ENCODE measurements around the gene LENEP. TPM values are rescaled to one million over a fixed set of nuclear protein-coding genes. Genes with fewer than 3 reads are reported as not detected.

LENEP gene
- polyA plus RNA-seq, 6 donors from 2014 or later, result not detected

DNA sequence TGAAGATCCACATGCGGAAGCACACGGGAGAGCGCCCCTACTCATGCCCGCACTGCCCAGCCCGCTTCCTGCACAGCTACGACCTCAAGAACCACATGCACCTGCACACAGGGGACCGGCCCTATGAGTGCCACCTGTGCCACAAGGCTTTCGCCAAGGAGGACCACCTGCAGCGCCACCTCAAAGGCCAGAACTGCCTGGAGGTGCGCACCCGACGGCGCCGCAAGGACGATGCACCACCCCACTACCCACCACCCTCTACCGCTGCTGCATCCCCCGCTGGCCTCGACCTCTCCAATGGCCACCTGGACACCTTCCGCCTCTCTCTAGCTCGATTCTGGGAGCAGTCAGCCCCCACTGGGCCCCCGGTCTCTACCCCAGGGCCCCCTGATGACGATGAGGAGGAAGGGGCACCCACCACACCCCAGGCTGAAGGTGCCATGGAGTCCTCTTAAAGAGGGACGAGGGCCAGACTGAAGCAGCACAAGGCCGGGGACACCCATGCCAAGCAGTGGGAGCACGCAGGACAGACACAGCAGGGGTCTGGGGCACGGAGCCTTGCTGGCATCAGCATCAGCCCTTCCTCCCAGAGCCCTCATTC is 22.9 kb downstream of the LENEP start:
- Mint-ChIP-seq H3K4me3 (peak overlapping the region; percentile 58 to 87 (median 80)), H3K36me3 (no peaks in the 10 kb centered on the region), H3K27me3 (no peaks in the 10 kb centered on the region), H3K27ac (peak overlapping the region; percentile 87 to 96 (median 92)), H3K4me1 (peaks cover 61 to 74% (median 72%) of the 10 kb centered on the region in 3 donors), H3K9me3 (no peaks in the 10 kb centered on the region)
- peak; percentile 35 to 52 for ATAC-seq (ENCODE audit: low read depth in 2 of 2)
- peak; percentile 74 for DNase-seq

DNA sequence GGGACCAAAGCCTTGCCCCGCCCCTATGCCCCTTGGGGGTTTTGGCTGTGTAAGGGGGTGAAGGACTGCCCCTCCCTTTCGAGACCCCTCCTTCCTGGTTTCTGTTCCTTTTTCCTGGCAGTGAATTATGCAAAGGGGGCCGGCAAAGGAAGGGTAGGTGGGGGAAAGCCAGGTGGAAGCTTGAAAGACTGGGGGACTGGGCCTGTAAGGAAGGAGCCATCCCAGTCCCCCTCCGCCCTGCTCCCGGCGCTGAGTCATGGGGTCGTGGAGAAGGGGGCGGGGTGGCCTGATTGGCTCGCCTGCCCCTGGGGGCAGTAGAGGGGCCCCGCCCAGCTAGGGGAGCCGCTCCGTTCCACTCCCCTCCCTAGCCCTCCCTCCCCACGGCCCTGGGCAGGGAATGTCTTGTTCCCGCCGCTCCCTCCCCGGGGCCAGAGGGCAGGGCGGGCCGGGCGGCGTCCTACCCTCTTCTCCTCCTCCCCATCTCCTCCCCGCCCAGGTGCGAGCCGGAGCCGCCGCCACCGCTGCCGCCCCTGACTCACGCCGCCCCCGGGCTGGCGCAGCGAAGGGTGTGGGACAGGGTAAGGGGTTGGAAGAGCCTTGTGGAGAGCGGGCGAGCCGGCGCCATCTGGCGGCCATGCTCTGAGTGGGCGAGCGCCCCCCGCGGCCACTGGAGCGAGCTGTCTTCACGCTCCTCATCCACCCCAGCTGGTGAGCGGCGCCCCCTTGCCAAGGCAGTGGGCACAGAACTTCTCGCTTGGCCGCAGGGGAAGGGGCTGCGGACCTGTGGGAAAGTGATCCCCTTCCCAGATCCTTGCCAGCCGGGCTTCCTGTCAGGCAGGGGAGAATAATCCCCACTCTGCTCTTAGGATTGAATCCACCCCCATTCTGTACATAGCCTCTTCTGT is 23.9 kb downstream of the LENEP start:
- Mint-ChIP-seq H3K4me3 (peak overlapping the region; percentile 79 to 90 (median 86)), H3K4me1 (peaks cover 62 to 71% (median 67%) of the 10 kb centered on the region in 3 donors), H3K27me3 (no peaks in the 10 kb centered on the region), H3K9me3 (no peaks in the 10 kb centered on the region), H3K27ac (peak overlapping the region; percentile 88 to 96 (median 92)), H3K36me3 (no peaks in the 10 kb centered on the region)
- DNase-seq, result peak; percentile 86
- ATAC-seq (ENCODE audit: low read depth in 2 of 2), result peak; percentile 81

GRCh38 chr1:155017946-155018316 is 24.5 kb downstream of the LENEP start:
- Mint-ChIP-seq H3K4me1 (peaks cover 56 to 65% (median 60%) of the 10 kb centered on the region in 3 donors), H3K9me3 (no peaks in the 10 kb centered on the region), H3K27ac (peak overlapping the region; percentile 88 to 96 (median 90)), H3K4me3 (peak overlapping the region; percentile 79 to 90 (median 86)), H3K36me3 (no peaks in the 10 kb centered on the region), H3K27me3 (no peaks in the 10 kb centered on the region)
- DNase-seq (no peak), ATAC-seq (ENCODE audit: low read depth in 2 of 2) (peak; percentile 2 to 5)

DNA sequence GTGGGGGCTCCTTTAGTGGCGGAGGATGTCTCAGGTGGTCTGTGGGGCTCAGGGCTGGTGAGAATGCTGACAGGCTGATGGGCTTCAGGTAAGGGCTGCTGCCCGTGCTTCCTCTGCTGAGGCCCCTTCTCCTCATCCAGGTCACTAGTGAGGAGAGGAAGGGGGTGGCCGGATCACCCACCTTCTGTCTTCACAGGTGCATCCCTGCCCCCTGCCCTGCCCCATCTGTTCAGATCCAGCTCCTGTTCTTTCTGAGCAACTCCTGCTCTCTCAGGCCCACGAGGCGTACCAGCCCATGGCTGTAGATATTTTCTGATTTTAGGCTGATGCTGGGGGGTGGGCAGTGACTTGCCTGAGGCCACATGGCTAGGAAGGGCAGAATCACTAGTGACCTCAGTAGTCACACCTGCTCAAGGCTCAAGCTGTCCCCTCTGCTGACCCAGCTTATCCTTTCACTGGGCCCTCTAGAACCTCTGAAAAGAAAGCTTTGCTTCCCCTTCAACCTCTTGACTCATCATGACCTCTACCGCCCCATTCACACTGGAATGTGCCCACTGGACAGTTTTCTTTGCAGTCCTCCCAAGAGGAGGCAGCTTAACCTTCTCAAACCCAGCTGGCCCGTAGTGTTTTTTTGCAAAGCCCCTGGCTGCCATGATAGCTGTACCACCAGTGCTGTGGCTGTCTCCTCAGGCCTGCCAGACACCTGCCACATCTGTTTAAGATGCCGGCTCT is 25.4 kb downstream of the LENEP start:
- Mint-ChIP-seq H3K36me3 (no peaks in the 10 kb centered on the region), H3K9me3 (no peaks in the 10 kb centered on the region), H3K4me3 (peak overlapping the region in 7 of 8 donors; percentile 13 to 84 (median 62)), H3K27ac (peak overlapping the region in 5 of 6 donors; percentile 40 to 96 (median 89)), H3K27me3 (no peaks in the 10 kb centered on the region), H3K4me1 (peaks cover 47 to 57% (median 52%) of the 10 kb centered on the region in 3 donors)
- no peak for DNase-seq
- no peak for ATAC-seq (ENCODE audit: low read depth in 2 of 2)

DNA sequence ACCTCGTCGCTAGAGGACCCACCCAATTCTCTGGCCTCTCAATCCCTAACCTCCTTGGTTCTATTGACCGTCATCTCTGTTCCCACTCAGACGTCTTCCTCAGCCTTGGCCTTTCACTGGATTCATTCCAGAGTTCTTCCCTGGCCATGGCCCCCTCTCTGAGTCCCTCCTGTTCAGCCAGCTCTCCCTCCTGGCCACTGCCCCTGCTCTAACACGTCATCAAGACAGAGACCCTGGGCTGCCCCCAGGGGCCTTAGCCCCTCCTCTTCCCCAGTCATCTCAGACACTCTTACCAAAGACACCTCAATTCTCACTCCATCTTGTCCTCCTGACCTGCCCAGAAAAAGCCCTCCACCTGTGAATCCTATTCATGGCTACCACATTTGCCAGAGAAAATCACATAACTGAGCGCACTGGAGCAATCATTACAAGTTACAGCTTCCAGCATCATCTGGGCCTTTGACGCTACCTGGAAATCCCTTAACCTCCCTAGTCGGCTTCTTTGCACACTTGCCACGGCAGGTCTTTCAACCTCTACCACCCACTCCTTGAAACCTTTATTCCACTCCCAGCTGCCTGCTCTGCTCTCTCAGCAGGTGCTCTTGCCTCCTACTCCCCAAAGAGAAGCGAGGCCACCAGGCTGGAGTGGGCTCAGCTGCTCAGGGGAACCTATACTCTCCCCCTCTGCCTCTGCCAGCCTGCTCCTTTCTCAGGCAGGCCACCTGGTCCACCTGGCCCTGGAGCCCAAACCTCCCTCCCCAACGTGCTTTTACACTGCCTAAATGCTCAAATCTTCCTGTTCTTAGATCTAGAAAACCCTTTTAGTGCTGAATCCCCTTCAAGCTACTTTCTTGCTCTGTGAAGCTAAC is 26.2 kb downstream of the LENEP start:
- Mint-ChIP-seq H3K4me1 (peaks cover 41 to 54% (median 43%) of the 10 kb centered on the region in 3 donors), H3K27ac (peak overlapping the region in 4 of 6 donors; percentile 40 to 89 (median 62)), H3K4me3 (peak overlapping the region in 6 of 8 donors; percentile 13 to 70 (median 58)), H3K27me3 (no peaks in the 10 kb centered on the region), H3K9me3 (no peaks in the 10 kb centered on the region), H3K36me3 (no peaks in the 10 kb centered on the region)
- no peak for DNase-seq
- no peak for ATAC-seq (ENCODE audit: low read depth in 2 of 2)

DNA sequence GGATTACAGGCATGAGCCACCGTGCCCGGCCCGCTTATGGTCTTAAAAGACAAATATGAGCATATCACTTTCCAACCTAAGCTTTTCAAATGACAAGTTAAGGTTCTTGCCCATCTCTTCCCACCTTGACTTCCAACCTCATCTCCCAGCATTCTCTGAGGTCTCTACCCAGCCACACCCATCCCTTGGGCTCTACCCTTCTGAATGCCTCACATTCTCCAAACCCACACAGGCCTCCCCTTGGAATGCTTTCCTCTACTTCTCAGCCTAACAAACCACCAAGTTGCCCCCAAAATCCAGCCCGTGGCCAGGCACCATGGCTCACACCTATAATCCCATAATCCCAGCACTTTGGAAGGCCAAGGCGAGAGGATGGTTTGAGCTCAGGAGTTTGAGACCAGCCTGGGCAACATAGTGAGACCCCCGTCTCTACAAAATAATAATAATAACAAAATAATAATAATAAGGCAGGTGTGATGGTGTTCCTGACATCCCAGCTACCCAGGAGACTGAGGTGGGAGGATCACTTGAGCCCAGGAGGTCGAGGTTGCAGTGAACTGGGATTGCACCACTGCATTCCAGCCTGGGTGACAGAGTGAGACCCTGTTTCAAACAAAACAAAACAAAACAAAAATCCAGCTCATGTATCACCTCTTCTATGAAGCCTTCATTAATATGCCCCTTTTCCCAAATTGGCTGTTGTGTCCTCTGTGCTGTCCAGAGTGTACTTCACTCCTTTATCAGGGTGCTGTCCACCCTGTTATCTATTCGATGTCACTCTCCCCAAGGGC is 28.9 kb downstream of the LENEP start:
- Mint-ChIP-seq H3K27me3 (no peaks in the 10 kb centered on the region), H3K36me3 (no peaks in the 10 kb centered on the region), H3K27ac (peak overlapping the region in 2 of 6 donors; percentile 51 to 52), H3K9me3 (no peaks in the 10 kb centered on the region), H3K4me1 (peaks cover 22 to 33% (median 25%) of the 10 kb centered on the region in 3 donors), H3K4me3 (peak overlapping the region in 1 of 8 donors; percentile 65)
- ATAC-seq (ENCODE audit: low read depth in 2 of 2) (no peak), DNase-seq (no peak)

- Mint-ChIP-seq H3K27ac (peak overlapping the region in 1 of 6 donors; percentile 51), H3K9me3 (no peaks in the 10 kb centered on the region), H3K4me1 (peaks cover 20 to 28% (median 21%) of the 10 kb centered on the region in 3 donors), H3K4me3 (peak overlapping the region in 1 of 8 donors; percentile 70), H3K36me3 (no peaks in the 10 kb centered on the region), H3K27me3 (no peaks in the 10 kb centered on the region)
- no peak for DNase-seq
- ATAC-seq (ENCODE audit: low read depth in 2 of 2), result no peak
Measured at GRCh38 chr1:155022927-155023236, 29.5 kb downstream of the LENEP start.

DNA sequence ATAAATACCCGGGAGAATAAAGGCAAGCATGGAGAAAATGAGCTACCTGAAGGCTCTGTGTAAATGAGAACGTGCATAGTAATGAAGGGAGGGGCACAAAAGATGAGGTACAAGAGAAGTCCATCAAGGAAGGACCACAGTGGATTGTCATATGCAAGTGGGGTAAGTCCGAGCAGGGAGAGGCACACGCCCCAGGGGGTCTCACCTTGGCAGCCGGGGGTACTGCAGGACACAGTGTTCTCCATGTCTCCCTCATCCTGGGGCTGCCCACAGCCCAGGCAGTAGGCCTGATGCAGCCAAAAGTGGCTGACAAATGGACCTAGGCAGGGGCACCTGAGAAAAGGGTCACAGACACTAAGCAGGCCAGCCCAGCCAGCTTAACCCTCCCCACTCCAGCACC is 30.2 kb downstream of the LENEP start:
- H3K4me1 Mint-ChIP-seq, result peaks cover 13 to 25% (median 18%) of the 10 kb centered on the region in 3 donors
- no peak overlapping the region for H3K27ac Mint-ChIP-seq
- no peaks in the 10 kb centered on the region for H3K36me3 Mint-ChIP-seq
- no peak overlapping the region for H3K4me3 Mint-ChIP-seq
- ATAC-seq (ENCODE audit: low read depth in 2 of 2) (no peak), DNase-seq (no peak)
- no peaks in the 10 kb centered on the region for H3K27me3 Mint-ChIP-seq
- no peaks in the 10 kb centered on the region for H3K9me3 Mint-ChIP-seq

- no peak for ATAC-seq (ENCODE audit: low read depth in 2 of 2)
- Mint-ChIP-seq H3K4me1 (peaks cover 7 to 18% (median 13%) of the 10 kb centered on the region in 3 donors), H3K4me3 (no peak overlapping the region), H3K9me3 (no peaks in the 10 kb centered on the region), H3K36me3 (no peaks in the 10 kb centered on the region), H3K27me3 (no peaks in the 10 kb centered on the region), H3K27ac (peak overlapping the region in 1 of 6 donors; percentile 14)
- DNase-seq, result no peak
Measured at GRCh38 chr1:155024315-155024714, 30.9 kb downstream of the LENEP start.

GRCh38 chr1:155026154-155026553 is 32.8 kb downstream of the LENEP start:
- ATAC-seq (ENCODE audit: low read depth in 2 of 2) (no peak), DNase-seq (no peak)
- Mint-ChIP-seq H3K27me3 (no peaks in the 10 kb centered on the region), H3K4me1 (peaks cover 0 to 9% (median 4%) of the 10 kb centered on the region in 3 donors), H3K36me3 (no peaks in the 10 kb centered on the region), H3K27ac (no peak overlapping the region), H3K9me3 (no peaks in the 10 kb centered on the region), H3K4me3 (no peak overlapping the region)

DNA sequence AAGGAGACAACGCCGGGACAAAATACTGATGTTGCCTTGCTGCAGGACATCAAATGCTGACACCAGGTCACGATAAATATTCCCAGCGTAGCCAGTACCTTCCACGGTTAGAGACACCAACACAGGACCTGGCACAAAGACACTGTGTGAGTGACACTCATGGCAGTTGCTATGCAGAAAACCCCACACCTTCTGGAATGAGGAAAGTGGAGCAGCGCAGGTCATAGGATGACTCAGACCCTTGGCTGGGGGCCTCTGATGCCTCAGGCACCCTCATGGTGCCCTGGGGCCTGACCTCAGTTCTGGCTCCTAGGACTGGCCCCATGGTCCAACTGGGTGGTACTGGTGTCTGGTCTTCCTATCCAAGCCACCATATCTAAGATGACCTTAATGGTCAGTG is 33.2 kb downstream of the LENEP start:
- Mint-ChIP-seq H3K36me3 (no peaks in the 10 kb centered on the region), H3K4me1 (peaks cover 0 to 5% (median under 1%) of the 10 kb centered on the region in 3 donors), H3K4me3 (no peak overlapping the region)

More for the DNA sequence above, 33.2 kb downstream of the LENEP start:
- Mint-ChIP-seq H3K27me3 (no peaks in the 10 kb centered on the region), H3K27ac (no peak overlapping the region), H3K9me3 (no peaks in the 10 kb centered on the region)
- ATAC-seq (ENCODE audit: low read depth in 2 of 2) (no peak), DNase-seq (no peak)

Measured in naive B cell (primary cell).